Frontal cortex (tissue), 4 donors: ENCODE measurements around the gene MAPK8. TPM values are rescaled to one million over a fixed set of nuclear protein-coding genes. Genes with fewer than 3 reads are reported as not detected.
A peak's percentile ranks its signal among the peaks of the same experiment; 100 is the strongest.

Source experiments
- DNase-seq, 2 donors: peaks; one replicate each; pipeline ENCODE4 v3.0.0; 2012; ENCODE audit warnings: low spot score in 2 of 2
- FAIRE-seq: peaks from 2 replicates; lab custom pipeline; 2012; peaks lifted over from hg19 to GRCh38; lab: Jason Lieb, UNC
- total RNA-seq: library from RNA; depleted of rRNA; stranded (reverse); fragments of >200 nt; gene quantifications from one replicate; pipeline ENCODE4 v1.2.3, GENCODE V29; 2014
- donor health status: control.
- donor health status: control.
- donor health status: control.

Gene MAPK8
- total RNA-seq, 1 donor from 2014 or later = 241 TPM

GRCh38 chr10:48290286-48290685 lies 16.2 kb upstream of the MAPK8 start:
- DNase-seq (no peak), FAIRE-seq (no peak)

GRCh38 chr10:48291190-48291589 lies 15.3 kb upstream of the MAPK8 start:
- DNase-seq = no peak
- no peak for FAIRE-seq

- FAIRE-seq (no peak), DNase-seq (no peak)
Measured at GRCh38 chr10:48292616-48293015, 13.9 kb upstream of the MAPK8 start.

DNA sequence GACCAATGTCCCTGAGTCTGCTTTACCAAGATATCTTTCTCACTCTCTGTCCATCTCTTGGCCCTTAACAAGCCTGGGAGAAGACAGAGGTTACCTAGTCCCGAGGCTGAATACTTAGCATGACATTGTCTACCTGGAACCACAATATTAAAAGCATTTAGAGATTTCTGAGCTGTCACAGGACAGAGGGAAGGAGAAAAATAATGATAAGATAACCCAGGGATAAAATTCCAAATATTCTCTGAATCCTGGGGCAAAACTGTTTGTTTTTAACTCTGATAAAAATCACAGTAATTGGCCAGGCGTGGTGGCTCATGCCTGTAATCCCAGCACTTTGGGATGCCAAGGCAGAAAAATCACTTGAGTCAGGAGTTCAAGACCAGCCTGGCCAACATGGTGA lies 12.0 kb upstream of the MAPK8 start:
- no peak for FAIRE-seq

DNA sequence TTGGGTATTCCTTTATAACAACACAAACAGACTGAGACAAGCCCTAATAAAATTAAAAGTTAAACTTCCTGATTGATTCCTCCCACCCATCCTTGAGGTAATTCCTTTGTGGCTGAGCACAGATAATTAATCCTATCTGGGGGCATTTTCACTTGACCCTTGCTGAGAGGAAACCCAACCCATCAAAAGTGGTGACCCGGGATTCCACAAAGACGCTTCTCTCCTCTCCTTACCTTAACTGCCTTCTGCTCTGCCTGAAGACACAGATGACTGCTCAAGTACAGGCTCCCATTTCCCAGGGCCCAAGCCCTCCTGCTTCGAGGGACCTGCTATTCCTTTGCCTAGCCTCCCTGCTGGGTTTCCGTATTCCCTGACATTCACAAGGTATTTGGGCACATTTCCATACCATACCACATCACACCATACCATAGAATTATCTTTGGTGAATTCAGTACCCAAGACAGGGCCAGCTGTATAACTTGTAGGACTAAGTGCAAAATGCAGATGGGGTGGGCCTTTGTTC lies 9.8 kb upstream of the MAPK8 start:
- DNase-seq (no peak), FAIRE-seq (no peak)

More for the DNA sequence above, 12.0 kb upstream of the MAPK8 start:
- no peak for DNase-seq

- no peak for DNase-seq
- FAIRE-seq = no peak
Measured at GRCh38 chr10:48299066-48299465, 7.4 kb upstream of the MAPK8 start.

DNA sequence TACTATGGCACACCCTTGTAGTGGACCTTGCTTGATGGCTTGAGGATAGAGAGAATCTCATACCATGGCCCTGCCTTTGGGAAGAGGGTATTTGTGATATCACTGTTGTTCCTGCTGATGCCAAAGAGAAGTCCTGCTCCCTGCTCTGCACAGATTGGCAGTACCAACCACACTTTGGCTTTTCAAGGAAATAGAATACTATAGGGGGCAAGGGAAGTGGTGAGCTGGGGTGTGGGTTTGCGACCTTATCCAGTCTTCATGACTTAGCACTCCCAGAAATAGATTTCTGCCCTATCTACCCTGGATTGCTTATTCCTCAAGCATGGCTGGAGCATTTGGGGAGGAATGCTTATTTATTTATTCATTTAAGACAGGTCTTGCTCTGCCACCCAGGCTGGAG lies 6.8 kb upstream of the MAPK8 start:
- FAIRE-seq (no peak), DNase-seq (no peak)

- DNase-seq (no peak), FAIRE-seq (no peak)
Measured at GRCh38 chr10:48300556-48300955, 5.9 kb upstream of the MAPK8 start.

- FAIRE-seq (no peak), DNase-seq (no peak)
Measured at GRCh38 chr10:48302515-48303476, 3.7 kb upstream of the MAPK8 start.

GRCh38 chr10:48305905-48306264 lies 592 bp upstream of the MAPK8 start:
- no peak for FAIRE-seq
- DNase-seq = no peak

DNA sequence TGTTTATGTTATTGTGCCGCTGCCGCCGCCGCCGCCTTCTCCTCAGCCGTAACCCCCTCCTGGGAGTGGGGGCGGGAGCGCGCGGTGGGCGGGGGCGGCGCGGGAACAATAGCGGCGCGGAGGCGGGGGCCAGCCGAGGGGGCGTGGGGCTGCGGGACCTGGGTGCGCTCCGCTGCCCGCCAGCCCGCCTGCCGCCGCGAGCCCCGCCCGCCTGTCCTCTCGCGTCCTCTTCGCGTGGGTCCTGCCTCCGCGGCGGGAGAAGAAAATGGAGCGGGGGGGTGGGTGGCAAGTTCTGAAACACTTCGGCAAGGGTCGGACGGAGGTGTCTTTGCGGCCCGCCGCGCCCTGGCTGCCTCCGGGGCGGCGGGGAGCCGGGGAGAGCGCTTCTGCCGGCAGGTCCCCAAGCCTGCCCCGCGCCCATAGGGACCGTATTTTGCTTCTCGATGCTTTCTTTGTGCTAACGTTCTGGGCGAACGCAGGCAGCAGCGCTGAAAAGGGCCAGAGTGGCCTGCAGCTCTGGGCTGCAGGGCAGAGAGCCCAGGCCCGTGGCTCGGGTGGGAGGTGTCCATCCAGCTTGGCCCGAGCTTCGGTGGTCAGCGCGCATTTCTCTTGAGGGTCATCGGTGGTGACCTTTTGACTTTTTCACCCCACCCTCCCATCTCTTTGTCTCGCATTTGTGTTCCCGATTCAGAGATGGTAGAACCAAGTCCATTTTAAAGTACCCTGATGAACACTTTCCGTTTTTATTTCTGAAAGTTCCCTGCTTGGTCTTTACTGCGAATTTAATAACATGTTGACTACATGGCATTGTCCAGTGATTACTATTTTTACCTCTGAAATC lies 613 bp downstream of the MAPK8 start:
- DNase-seq (peak; percentile 77 to 81), FAIRE-seq (no peak)

DNA sequence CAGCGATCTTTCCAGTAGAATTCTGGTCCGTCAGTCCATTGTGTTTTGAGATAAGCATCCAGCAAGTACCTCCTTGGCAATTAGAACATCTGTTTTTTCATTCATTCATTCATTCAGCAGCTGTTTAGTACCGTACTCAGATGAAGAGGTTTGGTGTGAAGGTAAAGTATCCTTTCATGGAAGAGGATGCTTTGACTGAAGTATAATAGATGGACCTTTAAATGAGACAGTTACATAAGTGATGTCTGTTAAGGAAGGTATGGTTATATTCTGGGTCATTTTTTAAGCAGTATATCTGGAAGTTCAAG lies 1.2 kb downstream of the MAPK8 start:
- FAIRE-seq (no peak), DNase-seq (no peak)

DNA sequence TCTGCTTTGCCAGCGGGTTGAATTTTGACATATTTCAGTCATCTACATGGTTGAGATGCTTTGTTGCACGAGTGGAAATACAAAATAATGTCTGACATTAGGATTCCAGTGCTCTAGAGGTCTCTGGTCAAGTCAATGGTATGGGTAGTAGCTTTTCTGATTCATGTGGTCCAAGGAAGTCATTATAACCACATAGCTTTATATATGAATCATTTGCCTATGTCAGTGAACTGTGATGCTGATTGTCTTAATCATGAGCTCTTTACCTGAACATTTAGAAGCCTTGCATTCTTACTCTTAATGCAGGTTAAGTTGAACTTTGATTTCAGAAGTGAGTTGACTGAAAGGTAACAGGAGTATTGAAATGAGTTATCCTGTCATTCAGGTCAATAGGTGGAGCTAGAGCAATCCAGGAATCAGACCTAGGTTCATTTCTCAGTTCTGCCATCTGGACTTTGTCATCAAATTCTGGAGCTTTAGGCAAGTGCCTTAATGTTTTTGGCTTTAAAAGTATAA lies 3.3 kb downstream of the MAPK8 start:
- DNase-seq (no peak), FAIRE-seq (no peak)

- no peak for DNase-seq
- FAIRE-seq = no peak
Measured at GRCh38 chr10:48314107-48314506, 7.6 kb downstream of the MAPK8 start.

GRCh38 chr10:48316236-48316635 lies 9.8 kb downstream of the MAPK8 start:
- DNase-seq = no peak
- no peak for FAIRE-seq

DNA sequence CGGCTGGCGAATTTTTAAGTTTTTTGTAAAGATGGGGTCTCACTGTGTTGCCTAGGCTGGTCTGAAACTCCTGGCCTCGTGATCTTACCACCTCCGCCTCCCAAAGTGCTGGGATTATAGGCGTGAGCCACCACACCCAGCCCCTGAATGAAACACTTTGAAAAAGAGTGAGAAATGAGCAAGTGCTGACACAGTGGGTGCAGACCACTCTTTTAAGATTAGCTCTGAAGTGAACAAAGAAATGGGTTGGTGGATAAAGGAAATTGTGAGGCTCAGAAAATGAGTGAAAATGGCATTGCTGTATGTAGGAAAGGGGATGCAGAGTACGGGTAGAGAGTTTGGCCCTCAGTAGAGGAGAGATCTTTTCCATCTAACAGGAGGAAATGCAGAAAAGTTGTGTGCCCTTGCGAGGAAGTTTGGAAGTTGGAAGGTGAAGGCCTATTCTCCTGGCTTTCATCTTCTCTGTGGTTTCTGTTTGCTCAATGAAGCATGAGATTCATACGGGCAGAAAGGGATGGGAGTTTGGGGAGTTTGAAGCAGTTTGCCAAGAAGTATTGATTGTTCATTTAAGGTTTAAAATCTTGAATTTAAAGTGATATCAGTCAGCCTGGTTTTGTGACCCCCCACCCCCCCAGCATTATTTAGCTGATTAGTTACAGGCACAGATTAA lies 11.0 kb downstream of the MAPK8 start:
- FAIRE-seq = no peak
- DNase-seq = no peak

DNA sequence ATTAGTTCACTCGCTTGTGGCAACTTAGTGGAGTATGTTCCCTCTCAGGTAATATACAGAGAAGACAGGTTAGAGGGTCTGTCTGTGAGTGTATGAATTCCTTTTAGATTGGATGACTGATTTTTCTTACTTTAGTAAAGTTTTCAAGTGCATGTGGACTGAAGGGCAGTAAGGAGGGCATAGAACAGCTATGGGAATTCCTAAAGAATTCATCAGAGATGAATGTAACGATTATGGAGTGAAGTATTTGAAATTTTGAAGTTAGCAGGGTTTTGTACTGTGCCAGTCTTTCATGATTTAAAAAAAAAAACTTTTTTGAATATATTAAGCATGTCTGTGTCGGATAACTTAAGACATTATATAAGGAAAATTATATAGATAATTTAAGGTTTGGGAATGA lies 15.5 kb downstream of the MAPK8 start:
- DNase-seq (no peak), FAIRE-seq (no peak)

DNA sequence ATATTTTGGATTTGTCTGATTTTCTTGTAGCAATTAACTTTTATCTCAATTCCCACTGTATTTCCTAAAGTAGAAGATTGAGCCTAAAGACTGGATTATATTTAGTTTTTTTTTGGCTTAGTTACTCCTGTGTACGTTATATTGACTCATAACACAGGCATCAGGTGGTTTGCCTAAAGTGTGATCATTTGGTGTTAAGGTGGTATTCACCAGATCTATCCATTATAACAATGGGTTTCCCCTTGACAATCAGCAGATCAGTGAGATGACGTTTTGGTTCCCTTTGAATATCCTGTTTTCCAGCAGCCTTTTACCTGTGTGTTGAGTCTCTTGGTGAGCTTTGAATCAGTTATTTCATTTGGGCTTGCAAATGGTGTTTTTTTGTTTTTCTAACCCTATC lies 18.1 kb downstream of the MAPK8 start:
- DNase-seq (no peak), FAIRE-seq (no peak)

GRCh38 chr10:48330269-48330668 lies 23.8 kb downstream of the MAPK8 start:
- FAIRE-seq (no peak), DNase-seq (no peak)

DNA sequence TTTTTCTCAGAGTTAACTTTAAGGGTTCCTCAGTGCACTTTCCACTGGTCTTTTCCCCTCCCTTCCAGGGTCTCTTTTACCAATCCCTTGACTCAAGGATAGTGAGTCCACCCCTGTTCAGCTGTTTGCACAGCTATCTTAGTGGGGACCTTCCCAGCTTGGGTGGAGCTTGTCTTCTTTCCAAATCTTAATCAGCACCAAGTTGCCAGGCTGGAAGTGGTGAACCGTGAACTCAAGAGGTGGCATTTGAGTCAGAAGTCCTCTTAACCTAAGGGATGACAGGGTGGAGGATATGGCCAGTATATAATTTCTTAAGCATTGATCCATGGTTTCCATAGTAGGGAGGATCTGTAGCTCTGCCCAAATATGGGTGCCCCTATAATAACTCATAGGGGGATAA lies 25.0 kb downstream of the MAPK8 start:
- DNase-seq = no peak
- FAIRE-seq = no peak
